ENCODE measurements around the gene TOM1. TPM values are rescaled to one million over a fixed set of nuclear protein-coding genes. Genes with fewer than 3 reads are reported as not detected.

The TOM1 gene
- polyA plus RNA-seq, 3 donors = 35.2 to 45.0 (median 40.3) TPM

GRCh38 chr22:35306350-35306967 lies 6.8 kb downstream of the TOM1 start:
- no peak for DNase-seq (ENCODE audit: low read depth in 3 of 3, low spot score in 2 of 3)

GRCh38 chr22:35307372-35307771 lies 7.7 kb downstream of the TOM1 start:
- DNase-seq (ENCODE audit: low read depth in 3 of 3, low spot score in 2 of 3) = no peak

GRCh38 chr22:35307892-35308291 lies 8.2 kb downstream of the TOM1 start:
- no peak for DNase-seq (ENCODE audit: low read depth in 3 of 3, low spot score in 2 of 3)

- DNase-seq (ENCODE audit: low read depth in 3 of 3, low spot score in 2 of 3) = no peak
Observed at GRCh38 chr22:35308480-35309021, 8.9 kb downstream of the TOM1 start.

- DNase-seq (ENCODE audit: low read depth in 3 of 3, low spot score in 2 of 3) = no peak
Observed at GRCh38 chr22:35310556-35311550, 11.2 kb downstream of the TOM1 start.

GRCh38 chr22:35311551-35311999 lies 11.9 kb downstream of the TOM1 start:
- no peak for DNase-seq (ENCODE audit: low read depth in 3 of 3, low spot score in 2 of 3)

GRCh38 chr22:35312198-35313059 lies 12.7 kb downstream of the TOM1 start:
- DNase-seq (ENCODE audit: low read depth in 3 of 3, low spot score in 2 of 3) = no peak

- no peak for DNase-seq (ENCODE audit: low read depth in 3 of 3, low spot score in 2 of 3)
Observed at GRCh38 chr22:35313311-35314121, 13.8 kb downstream of the TOM1 start.

- no peak for DNase-seq (ENCODE audit: low read depth in 3 of 3, low spot score in 2 of 3)
Observed at GRCh38 chr22:35314161-35314942, 14.7 kb downstream of the TOM1 start.

- no peak for DNase-seq (ENCODE audit: low read depth in 3 of 3, low spot score in 2 of 3)
Observed at GRCh38 chr22:35315141-35315854, 15.6 kb downstream of the TOM1 start.

GRCh38 chr22:35315855-35316745 lies 16.4 kb downstream of the TOM1 start:
- no peak for DNase-seq (ENCODE audit: low read depth in 3 of 3, low spot score in 2 of 3)

- DNase-seq (ENCODE audit: low read depth in 3 of 3, low spot score in 2 of 3) = no peak
Observed at GRCh38 chr22:35316751-35317150, 17.1 kb downstream of the TOM1 start.

- DNase-seq (ENCODE audit: low read depth in 3 of 3, low spot score in 2 of 3) = no peak
Observed at GRCh38 chr22:35317680-35318290, 18.1 kb downstream of the TOM1 start.

- DNase-seq (ENCODE audit: low read depth in 3 of 3, low spot score in 2 of 3) = no peak
Observed at GRCh38 chr22:35318346-35319215, 18.9 kb downstream of the TOM1 start.

GRCh38 chr22:35319244-35319985 lies 19.7 kb downstream of the TOM1 start:
- no peak for DNase-seq (ENCODE audit: low read depth in 3 of 3, low spot score in 2 of 3)
